ENCODE data around the gene CCR7. TPM values are rescaled to one million over a fixed set of nuclear protein-coding genes. Genes with fewer than 3 reads are reported as not detected.

CCR7 gene
- total RNA-seq, 2 experiments from 2014 or later = 150 to 156 TPM

- Mint-ChIP-seq H3K9me3 (no peaks in the 10 kb centered on the region), H3K27ac (peak overlapping the region; percentile 98), H3K4me1 (ENCODE audit: low read depth) (peaks cover 98% of the 10 kb centered on the region), H3K4me3 (peak overlapping the region; percentile 38), H3K36me3 (ENCODE audit: low read depth) (peaks cover 4% of the 10 kb centered on the region), H3K27me3 (ENCODE audit: low read depth) (no peaks in the 10 kb centered on the region)
- CTCF ChIA-PET = interaction anchor here (1.2 to 4.7 kb wide), 4 partner anchors 10 to 44 kb away, joined by 5 to 90 read pairs (median 27); no protein-coding TSS in a partner anchor
- intact Hi-C loops (cut with micrococcal nuclease) = loop anchor here (1.0 to 10.0 kb wide), 5 partner anchors 10 to 1072 kb away; partner anchors contain the start of gene NR1D1
- peak; percentile 85 for DNase-seq
Measured at GRCh38 chr17:40605306-40605705, 40.0 kb upstream of the CCR7 start.

- peak overlapping the region; percentile 98 for H3K27ac Mint-ChIP-seq
- H3K4me1 Mint-ChIP-seq (ENCODE audit: low read depth) = peaks cover 99% of the 10 kb centered on the region
- CTCF ChIA-PET = interaction anchor here (1.0 to 4.7 kb wide), 7 partner anchors 11 to 56 kb away, joined by 3 to 90 read pairs (median 7); no protein-coding TSS in a partner anchor
- H3K27me3 Mint-ChIP-seq (ENCODE audit: low read depth) = no peaks in the 10 kb centered on the region
- intact Hi-C loops (cut with micrococcal nuclease) = loop anchor here (1.0 to 10.0 kb wide), 6 partner anchors 11 to 1073 kb away; partner anchors contain the start of gene NR1D1
- H3K36me3 Mint-ChIP-seq (ENCODE audit: low read depth) = peaks cover 4% of the 10 kb centered on the region
- H3K4me3 Mint-ChIP-seq = peak overlapping the region; percentile 38
- no peaks in the 10 kb centered on the region for H3K9me3 Mint-ChIP-seq
- DNase-seq = no peak
Measured at GRCh38 chr17:40604327-40605080, 39.2 kb upstream of the CCR7 start.

DNA sequence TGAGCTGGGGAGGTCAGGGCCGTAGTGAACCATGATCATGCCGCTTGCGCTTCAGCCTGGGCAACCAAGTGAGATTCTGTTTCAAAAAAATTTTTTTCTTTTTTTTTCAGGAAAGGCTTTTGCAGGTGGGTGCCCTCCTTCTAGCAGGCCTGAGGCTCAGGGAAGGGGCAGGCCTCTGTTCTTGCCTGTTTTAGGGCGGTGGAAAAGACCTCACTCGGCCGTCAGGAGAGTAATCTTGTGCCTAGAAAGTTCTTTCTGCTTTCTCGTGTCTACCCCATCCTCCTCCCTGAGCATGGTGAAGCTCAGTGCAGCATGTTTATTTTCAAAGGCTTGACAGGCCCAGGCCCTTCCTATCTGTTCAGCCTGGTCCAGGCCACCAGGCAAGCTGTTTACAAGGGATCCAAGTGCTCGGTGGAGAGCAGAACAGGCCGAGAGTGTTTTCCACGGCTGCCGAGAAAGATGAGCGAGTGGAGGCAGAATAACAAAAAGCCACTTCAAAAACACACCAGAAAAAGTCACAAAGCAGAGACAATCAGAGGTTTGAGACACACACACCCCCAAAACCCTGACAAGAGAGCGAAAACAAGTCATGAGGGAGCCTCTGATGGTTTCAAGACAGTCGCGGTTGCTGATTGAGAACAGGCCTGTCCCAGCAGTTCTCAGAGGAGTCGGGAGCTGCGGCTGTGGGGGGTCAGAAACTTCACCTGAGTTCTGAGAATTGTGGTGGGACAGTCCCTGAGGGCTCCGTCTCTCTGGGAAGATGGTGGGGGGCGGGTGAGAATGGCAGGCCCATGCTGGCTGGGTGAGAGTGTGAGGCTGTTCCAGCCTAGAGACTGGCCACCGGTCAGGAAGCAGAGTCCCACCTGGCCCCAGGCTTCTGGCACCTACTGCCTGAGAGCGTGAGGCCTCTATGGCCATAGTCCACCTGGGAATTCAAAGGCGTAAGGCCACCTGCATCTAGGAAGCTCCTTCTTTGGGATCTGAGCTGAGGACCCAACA, 37.5 kb upstream of the CCR7 start:
- Mint-ChIP-seq H3K27ac (peak overlapping the region; percentile 98), H3K9me3 (no peaks in the 10 kb centered on the region), H3K36me3 (ENCODE audit: low read depth) (peaks cover 4% of the 10 kb centered on the region), H3K27me3 (ENCODE audit: low read depth) (no peaks in the 10 kb centered on the region), H3K4me1 (ENCODE audit: low read depth) (peaks cover 98% of the 10 kb centered on the region), H3K4me3 (peak overlapping the region; percentile 64)
- intact Hi-C loops (cut with micrococcal nuclease) = loop anchor here (1.0 to 10.0 kb wide), 3 partner anchors 25 to 498 kb away; partner anchors contain the start of gene NR1D1
- CTCF ChIA-PET = interaction anchor here (0.6 to 4.7 kb wide), 9 partner anchors 12 to 1178 kb away, joined by 3 to 90 read pairs (median 6); no protein-coding TSS in a partner anchor
- DNase-seq = peak; percentile 92

DNA sequence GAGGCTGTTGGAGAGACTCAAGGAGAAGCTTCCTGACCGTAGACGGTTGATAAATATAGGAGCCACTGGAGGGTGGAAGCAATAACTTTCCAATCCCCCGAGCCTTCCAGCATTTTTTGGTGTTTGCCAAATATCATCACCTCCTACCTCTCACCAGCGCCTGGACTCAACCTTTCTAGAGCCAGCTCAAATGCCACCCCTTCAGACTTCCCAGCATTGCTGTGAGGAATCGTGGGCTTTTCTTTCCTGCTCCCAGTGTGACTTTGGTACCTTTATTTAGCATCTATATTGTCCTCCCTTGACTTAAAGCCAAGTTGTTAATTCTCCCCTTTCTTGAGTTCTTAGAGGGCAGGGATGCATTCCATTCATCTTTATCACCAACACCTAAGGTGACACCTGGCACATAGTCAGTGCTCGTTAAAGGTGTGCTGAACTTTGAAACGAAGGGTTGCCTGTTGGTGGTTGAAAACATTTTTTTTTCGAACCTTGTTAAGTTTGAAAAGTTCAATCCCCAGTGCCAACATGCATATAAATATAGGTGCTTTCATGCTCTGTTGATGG, 35.3 kb upstream of the CCR7 start:
- H3K4me3 Mint-ChIP-seq = no peak overlapping the region
- intact Hi-C loops (cut with micrococcal nuclease) = loop anchor here (5.0 to 10.0 kb wide), 2 partner anchors 278 to 496 kb away; partner anchors contain the start of gene NR1D1
- H3K36me3 Mint-ChIP-seq (ENCODE audit: low read depth) = peaks cover 11% of the 10 kb centered on the region

DNA sequence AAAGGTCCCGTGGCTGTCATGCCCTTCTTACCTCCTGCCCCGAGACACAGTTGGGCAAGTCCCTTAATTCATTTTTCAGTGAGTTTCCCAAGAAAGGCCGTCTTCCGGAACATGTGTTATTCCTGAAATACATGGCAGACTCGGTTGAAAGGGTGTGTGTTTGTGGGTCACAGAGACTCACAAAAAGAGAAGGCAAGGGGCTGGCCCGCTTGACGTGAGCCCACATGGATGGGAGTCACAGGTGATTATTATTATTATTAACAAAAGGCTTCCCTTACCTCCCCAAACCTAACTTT, 34.1 kb upstream of the CCR7 start:
- DNase-seq = no peak
- Mint-ChIP-seq H3K4me1 (ENCODE audit: low read depth) (peaks cover 95% of the 10 kb centered on the region), H3K27me3 (ENCODE audit: low read depth) (no peaks in the 10 kb centered on the region), H3K36me3 (ENCODE audit: low read depth) (peaks cover 11% of the 10 kb centered on the region), H3K9me3 (peaks cover 5% of the 10 kb centered on the region), H3K27ac (peak overlapping the region; percentile 98), H3K4me3 (peak overlapping the region; percentile 67)
- intact Hi-C loops (cut with micrococcal nuclease) = loop anchor here (1.0 to 2.0 kb wide), 5 partner anchors 9 to 57 kb away; no protein-coding TSS in a partner anchor
- CTCF ChIA-PET = interaction anchor here (1.3 to 4.2 kb wide), 3 partner anchors 15 to 39 kb away, joined by 3 to 25 read pairs (median 4); no protein-coding TSS in a partner anchor

More for the DNA sequence above, 35.3 kb upstream of the CCR7 start:
- H3K27ac Mint-ChIP-seq = peak overlapping the region; percentile 98
- H3K4me1 Mint-ChIP-seq (ENCODE audit: low read depth) = peaks cover 99% of the 10 kb centered on the region
- CTCF ChIA-PET = interaction anchor here (0.5 to 1.4 kb wide), 6 partner anchors 9 to 223 kb away, joined by 3 to 4 read pairs (median 3); partner anchors contain the start of gene CCR7
- no peak for DNase-seq
- H3K9me3 Mint-ChIP-seq = peaks cover 5% of the 10 kb centered on the region
- H3K27me3 Mint-ChIP-seq (ENCODE audit: low read depth) = no peaks in the 10 kb centered on the region

GRCh38 chr17:40598619-40599467, 33.6 kb upstream of the CCR7 start:
- Mint-ChIP-seq H3K27me3 (ENCODE audit: low read depth) (no peaks in the 10 kb centered on the region), H3K9me3 (peaks cover 5% of the 10 kb centered on the region), H3K27ac (peak overlapping the region; percentile 98), H3K4me1 (ENCODE audit: low read depth) (peaks cover 95% of the 10 kb centered on the region), H3K4me3 (peak overlapping the region; percentile 67), H3K36me3 (ENCODE audit: low read depth) (peaks cover 11% of the 10 kb centered on the region)
- CTCF ChIA-PET = interaction anchor here (1.2 to 4.2 kb wide), 3 partner anchors 16 to 38 kb away, joined by 4 to 25 read pairs (median 25); partner anchors contain the start of gene CCR7
- intact Hi-C loops (cut with micrococcal nuclease) = loop anchor here (1.0 to 2.0 kb wide), 6 partner anchors 9 to 56 kb away; partner anchors contain the start of gene CCR7
- DNase-seq = peak; percentile 90

- H3K27me3 Mint-ChIP-seq (ENCODE audit: low read depth) = no peaks in the 10 kb centered on the region
- H3K4me1 Mint-ChIP-seq (ENCODE audit: low read depth) = peaks cover 90% of the 10 kb centered on the region
- CTCF ChIA-PET = interaction anchor here (1.1 to 4.2 kb wide), 4 partner anchors 17 to 45 kb away, joined by 3 to 25 read pairs (median 14); partner anchors contain the start of gene CCR7
Measured at GRCh38 chr17:40598301-40598618, 33.0 kb upstream of the CCR7 start.

GRCh38 chr17:40597556-40598300, 32.5 kb upstream of the CCR7 start:
- peaks cover 5% of the 10 kb centered on the region for H3K9me3 Mint-ChIP-seq
- H3K4me1 Mint-ChIP-seq (ENCODE audit: low read depth) = peaks cover 85% of the 10 kb centered on the region
- peaks cover 10% of the 10 kb centered on the region for H3K36me3 Mint-ChIP-seq (ENCODE audit: low read depth)
- CTCF ChIA-PET = interaction anchor here (1.1 to 4.2 kb wide), 4 partner anchors 17 to 44 kb away, joined by 3 to 25 read pairs (median 14); partner anchors contain the start of gene CCR7
- peak overlapping the region; percentile 98 for H3K27ac Mint-ChIP-seq
- H3K27me3 Mint-ChIP-seq (ENCODE audit: low read depth) = no peaks in the 10 kb centered on the region
- peak overlapping the region; percentile 67 for H3K4me3 Mint-ChIP-seq
- no peak for DNase-seq
- intact Hi-C loops (cut with micrococcal nuclease) = loop anchor here (1.0 to 2.0 kb wide), 2 partner anchors 32 to 55 kb away; partner anchors contain the start of gene CCR7

More at GRCh38 chr17:40598301-40598618, 33.0 kb upstream of the CCR7 start:
- intact Hi-C loops (cut with micrococcal nuclease) = loop anchor here (1.0 to 2.0 kb wide), 2 partner anchors 33 to 55 kb away; partner anchors contain the start of gene CCR7
- DNase-seq = no peak
- H3K36me3 Mint-ChIP-seq (ENCODE audit: low read depth) = peaks cover 11% of the 10 kb centered on the region
- H3K27ac Mint-ChIP-seq = peak overlapping the region; percentile 98
- peak overlapping the region; percentile 67 for H3K4me3 Mint-ChIP-seq
- peaks cover 5% of the 10 kb centered on the region for H3K9me3 Mint-ChIP-seq

- Mint-ChIP-seq H3K27ac (peak overlapping the region; percentile 98), H3K4me1 (ENCODE audit: low read depth) (peaks cover 79% of the 10 kb centered on the region), H3K36me3 (ENCODE audit: low read depth) (peaks cover 7% of the 10 kb centered on the region), H3K27me3 (ENCODE audit: low read depth) (no peaks in the 10 kb centered on the region), H3K9me3 (peaks cover 5% of the 10 kb centered on the region), H3K4me3 (no peak overlapping the region)
- no peak for DNase-seq
- CTCF ChIA-PET = interaction anchor here (1.1 to 4.2 kb wide), 3 partner anchors 18 to 44 kb away, joined by 3 to 25 read pairs (median 25); no protein-coding TSS in a partner anchor
- intact Hi-C loops (cut with micrococcal nuclease) = no loop called here
Measured at GRCh38 chr17:40597156-40597555, 31.9 kb upstream of the CCR7 start.

All from activated naive CD4-positive, alpha-beta T cell treated with anti-CD3 and anti-CD28 coated beads for 36 hours (primary cell).